ENCODE data around the gene LCN10. TPM values are rescaled to one million over a fixed set of nuclear protein-coding genes. Genes with fewer than 3 reads are reported as not detected.
"Not testable (repeated sequence)": the region's sequence is repeated elsewhere in the genome, so short reads cannot be mapped to it uniquely, and the experiment has no call there.

The LCN10 gene
- total RNA-seq, 1 donor from 2014 or later = not detected

GRCh38 chr9:136711751-136712689, 30.7 kb downstream of the LCN10 start, which contains the start of gene DIPK1B:
DIPK1B (plus strand) TSS chr9:136712572; CDS start chr9:136712666, 94 bp downstream.
- DNase-seq (ENCODE audit: low read depth) = no peak
- TF ChIP-seq CTCF (conservative IDR thresholded peaks at IDR 0.05; ENCODE audit: low read depth, low read length) = no peak
- peak within 1 kb of the TSS; percentile 38 for H3K4me3 ChIP-seq (ENCODE audit: low read depth, low read length)

- H3K4me3 ChIP-seq (ENCODE audit: low read depth, low read length); DNase-seq (ENCODE audit: low read depth): not testable (repeated sequence)
Measured at GRCh38 chr9:136711219-136711648, 31.5 kb downstream of the LCN10 start.

GRCh38 chr9:136710543-136710942, 32.2 kb downstream of the LCN10 start:
- TF ChIP-seq CTCF (conservative IDR thresholded peaks at IDR 0.05; ENCODE audit: low read depth, low read length) = no peak
- no peak overlapping the region for H3K4me3 ChIP-seq (ENCODE audit: low read depth, low read length)
- DNase-seq (ENCODE audit: low read depth) = no peak

GRCh38 chr9:136709454-136710109, 33.2 kb downstream of the LCN10 start:
- H3K4me3 ChIP-seq (ENCODE audit: low read depth, low read length) = no peak overlapping the region
- no peak for DNase-seq (ENCODE audit: low read depth)
- no peak for TF ChIP-seq CTCF (conservative IDR thresholded peaks at IDR 0.05; ENCODE audit: low read depth, low read length)

- no peak for DNase-seq (ENCODE audit: low read depth)
- TF ChIP-seq CTCF (conservative IDR thresholded peaks at IDR 0.05; ENCODE audit: low read depth, low read length) = no peak
- no peak overlapping the region for H3K4me3 ChIP-seq (ENCODE audit: low read depth, low read length)
Measured at GRCh38 chr9:136707849-136708517, 34.8 kb downstream of the LCN10 start.

GRCh38 chr9:136707011-136707410, 35.7 kb downstream of the LCN10 start:
- DNase-seq (ENCODE audit: low read depth) = no peak

More at GRCh38 chr9:136707011-136707410, 35.7 kb downstream of the LCN10 start:
- TF ChIP-seq CTCF (conservative IDR thresholded peaks at IDR 0.05; ENCODE audit: low read depth, low read length) = no peak
- no peak overlapping the region for H3K4me3 ChIP-seq (ENCODE audit: low read depth, low read length)

Measured in epithelial cell of proximal tubule (primary cell).